Lower leg skin (tissue), 4 donors: ENCODE results near the gene MDGA2. TPM values are rescaled to one million over a fixed set of nuclear protein-coding genes. Genes with fewer than 3 reads are reported as not detected.

Experiments
- DNase-seq, 2 donors: peaks; one replicate each; pipeline ENCODE4 v3.0.0-alpha.2; 2019; ENCODE audit warnings: low spot score in 2 of 2
- H3K4me3 ChIP-seq: fragments of 200-600 bp; sonication (generic); 2 replicates; pipeline ENCODE4 v1.5.1; 2017; ENCODE audit warnings: mild to moderate bottlenecking, low read depth; ENCODE audit not compliant: poor library complexity, severe bottlenecking
- POLR2A ChIP-seq, 2 donors: fragments of 450-650 bp; IDR thresholded peaks; one replicate each; pipeline ENCODE4 v1.6.1; 2016 to 2017; ENCODE audit warnings: antibody characterized with exemption in 2 of 2, mild to moderate bottlenecking in 1 of 2, moderate library complexity in 1 of 2
- WGBS, 2 donors: methylation state at CpG; one replicate each; pipeline ENCODE4 v1.1.5; 2018; 5-methylcytosine and 5-hydroxymethylcytosine counted together
- intact Hi-C: fragments of 100-400 bp; cut with DNase I; formaldehyde crosslinking; loops from one replicate; pipeline ENCODE4 v1.15.0; 2023; ENCODE audit warnings: low total_unique reads
- total RNA-seq, 4 donors: library from RNA; depleted of rRNA; stranded (reverse); fragments of >200 nt; gene quantifications; one replicate each; pipeline ENCODE4 v1.1.0, GENCODE V29; 2016
- TF ChIP-seq, protein P1 (sequence below), 3 donors: fragments of 450-650 bp; IDR thresholded peaks; one replicate each; pipeline ENCODE4 v1.5.1; 2016; ENCODE audit warnings: antibody characterized with exemption in 3 of 3, mild to moderate bottlenecking in 3 of 3, moderate library complexity in 2 of 3

Gene MDGA2
- total RNA-seq, 4 donors from 2014 or later: 0.15 to 0.78 (median 0.24) TPM

DNA sequence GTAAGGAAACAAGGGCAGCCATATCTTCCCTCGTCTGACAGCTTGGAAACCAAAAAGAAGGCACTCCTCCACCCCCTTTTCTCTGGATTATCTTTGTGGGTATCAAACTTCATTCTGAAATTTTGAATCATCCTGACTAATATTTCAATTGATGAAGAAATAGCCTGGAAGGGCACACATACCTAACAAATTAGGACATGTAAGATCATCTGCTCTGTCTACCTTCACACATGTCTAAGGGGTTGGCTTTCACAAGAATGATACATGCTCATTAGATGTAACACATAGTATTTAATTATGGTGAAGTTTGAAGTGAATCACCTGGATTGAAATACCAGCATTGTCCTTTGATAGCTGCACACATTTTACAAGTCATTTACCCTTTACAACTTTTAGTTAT, 675.7 kb downstream of the MDGA2 start:
- WGBS, 2 donors: 51 to 69% methylated on average over 1 of the region's 1 CpG
- DNase-seq: no peak
- intact Hi-C loops: no loop called here
- no peak overlapping the region for H3K4me3 ChIP-seq
- TF ChIP-seq, protein P1, sequence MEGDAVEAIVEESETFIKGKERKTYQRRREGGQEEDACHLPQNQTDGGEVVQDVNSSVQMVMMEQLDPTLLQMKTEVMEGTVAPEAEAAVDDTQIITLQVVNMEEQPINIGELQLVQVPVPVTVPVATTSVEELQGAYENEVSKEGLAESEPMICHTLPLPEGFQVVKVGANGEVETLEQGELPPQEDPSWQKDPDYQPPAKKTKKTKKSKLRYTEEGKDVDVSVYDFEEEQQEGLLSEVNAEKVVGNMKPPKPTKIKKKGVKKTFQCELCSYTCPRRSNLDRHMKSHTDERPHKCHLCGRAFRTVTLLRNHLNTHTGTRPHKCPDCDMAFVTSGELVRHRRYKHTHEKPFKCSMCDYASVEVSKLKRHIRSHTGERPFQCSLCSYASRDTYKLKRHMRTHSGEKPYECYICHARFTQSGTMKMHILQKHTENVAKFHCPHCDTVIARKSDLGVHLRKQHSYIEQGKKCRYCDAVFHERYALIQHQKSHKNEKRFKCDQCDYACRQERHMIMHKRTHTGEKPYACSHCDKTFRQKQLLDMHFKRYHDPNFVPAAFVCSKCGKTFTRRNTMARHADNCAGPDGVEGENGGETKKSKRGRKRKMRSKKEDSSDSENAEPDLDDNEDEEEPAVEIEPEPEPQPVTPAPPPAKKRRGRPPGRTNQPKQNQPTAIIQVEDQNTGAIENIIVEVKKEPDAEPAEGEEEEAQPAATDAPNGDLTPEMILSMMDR (IDR thresholded peaks at IDR 0.05): no peak
- no peak for TF ChIP-seq POLR2A (IDR thresholded peaks at IDR 0.05)

DNA sequence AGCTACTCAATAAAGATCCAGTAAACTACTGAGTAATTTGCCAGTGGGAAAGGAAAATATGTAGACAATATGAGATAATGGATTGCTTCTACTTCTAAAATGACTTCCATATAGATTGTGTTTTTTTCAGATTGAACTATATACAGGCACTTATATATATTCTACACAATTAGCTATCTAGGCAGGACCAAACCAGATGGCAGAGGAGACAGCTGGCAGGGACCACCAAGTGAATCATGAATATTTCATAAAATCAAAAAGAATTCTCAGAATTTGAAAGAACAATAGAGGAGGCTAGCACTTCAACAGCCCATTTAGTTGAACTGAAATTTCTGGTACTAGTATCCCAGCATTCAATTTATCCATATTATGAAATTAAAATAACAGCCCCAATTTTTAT, 685.8 kb downstream of the MDGA2 start:
- intact Hi-C loops: no loop called here
- TF ChIP-seq, protein P1 (IDR thresholded peaks at IDR 0.05): no peak
- no peak for DNase-seq
- no peak overlapping the region for H3K4me3 ChIP-seq

DNA sequence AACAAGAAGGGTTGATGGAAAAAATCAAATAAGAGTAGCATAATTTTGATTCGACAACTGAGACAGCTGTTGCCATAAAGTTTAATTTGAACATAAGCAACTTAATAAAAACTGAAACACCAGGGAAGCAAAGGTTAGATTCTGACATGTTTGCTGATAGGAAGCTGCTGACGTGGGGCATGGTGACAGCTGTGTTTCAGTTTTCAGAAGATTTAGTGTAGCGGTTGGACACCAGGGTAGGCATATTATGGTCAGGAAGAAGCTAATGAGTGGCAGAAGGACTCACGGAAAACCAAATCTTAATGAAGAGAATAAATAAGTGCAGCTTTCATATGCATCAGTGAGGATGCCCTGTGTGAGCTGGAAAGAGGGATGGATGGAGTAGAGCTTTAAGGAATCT, 687.1 kb downstream of the MDGA2 start:
- TF ChIP-seq, protein P1 (IDR thresholded peaks at IDR 0.05): no peak
- TF ChIP-seq POLR2A (IDR thresholded peaks at IDR 0.05): no peak
- intact Hi-C loops: no loop called here
- DNase-seq: no peak
- WGBS, 2 donors: 77 to 82% methylated on average over 4 of the region's 4 CpGs
- H3K4me3 ChIP-seq: no peak overlapping the region

DNA sequence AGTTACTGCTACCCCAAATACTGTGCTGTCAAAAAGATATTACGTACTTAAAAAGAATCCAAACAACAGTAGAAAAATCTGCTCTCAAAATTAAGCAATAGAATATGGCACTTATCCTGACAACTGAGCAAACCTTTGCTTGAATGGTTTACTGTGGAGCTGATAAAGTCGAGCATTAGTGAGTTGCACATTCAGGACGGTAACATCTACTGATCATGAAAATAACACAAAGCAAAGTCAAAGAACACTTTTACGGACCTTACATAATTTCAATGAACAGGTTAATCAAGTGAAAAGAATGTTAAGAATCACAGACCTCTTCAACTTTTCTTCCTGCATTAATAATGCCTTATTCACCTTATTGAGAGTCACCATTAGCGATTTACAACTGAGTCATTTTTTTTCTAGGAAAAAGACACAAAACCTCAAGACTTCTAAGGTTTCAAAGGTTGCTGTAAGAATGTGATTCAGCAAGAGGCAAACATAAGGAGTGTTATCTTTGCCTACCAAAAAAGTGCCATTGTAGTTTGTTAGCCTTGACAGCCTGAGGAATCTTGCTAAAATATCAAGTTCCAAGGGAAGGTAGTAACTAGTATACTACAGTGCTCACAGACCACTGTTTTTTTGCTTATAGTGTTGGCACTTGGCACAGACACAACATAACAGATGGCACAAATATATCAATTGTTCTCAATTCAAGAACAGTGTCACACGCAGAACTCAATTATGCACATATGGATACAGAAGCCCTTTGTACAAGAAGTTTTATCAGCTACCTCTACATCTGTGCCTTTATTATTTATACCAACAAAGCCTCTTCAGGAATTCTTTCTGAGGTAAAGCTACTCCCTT, 689.6 kb downstream of the MDGA2 start:
- TF ChIP-seq POLR2A (IDR thresholded peaks at IDR 0.05): no peak
- TF ChIP-seq, protein P1 (IDR thresholded peaks at IDR 0.05): no peak
- WGBS, 2 donors: 75 to 79% methylated on average over 6 of the region's 6 CpGs
- H3K4me3 ChIP-seq: no peak overlapping the region
- DNase-seq: no peak
- intact Hi-C loops: no loop called here

DNA sequence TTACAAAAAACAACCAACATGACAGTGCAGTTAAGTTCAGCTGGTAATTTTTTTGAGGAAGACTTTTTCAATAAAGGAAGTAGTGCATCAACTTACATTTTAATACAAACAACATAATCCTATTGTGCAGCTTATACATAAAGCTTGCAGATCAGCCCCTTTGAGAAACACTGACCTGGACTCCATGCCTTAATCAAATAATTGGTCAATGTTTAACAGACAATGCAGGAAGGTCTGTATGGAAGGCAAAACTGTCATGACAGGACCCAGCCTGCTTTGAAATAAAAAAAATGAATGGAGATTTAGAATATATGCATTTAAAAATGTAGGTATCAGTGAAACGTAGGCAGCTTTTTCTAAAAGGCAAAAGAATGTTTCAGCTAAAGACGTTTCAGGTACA, 702.1 kb downstream of the MDGA2 start:
- DNase-seq: no peak
- 65 to 71% methylated on average over 2 of the region's 2 CpGs for WGBS, 2 donors
- intact Hi-C loops: no loop called here
- no peak overlapping the region for H3K4me3 ChIP-seq
- no peak for TF ChIP-seq POLR2A (IDR thresholded peaks at IDR 0.05)
- TF ChIP-seq, protein P1 (IDR thresholded peaks at IDR 0.05): no peak

DNA sequence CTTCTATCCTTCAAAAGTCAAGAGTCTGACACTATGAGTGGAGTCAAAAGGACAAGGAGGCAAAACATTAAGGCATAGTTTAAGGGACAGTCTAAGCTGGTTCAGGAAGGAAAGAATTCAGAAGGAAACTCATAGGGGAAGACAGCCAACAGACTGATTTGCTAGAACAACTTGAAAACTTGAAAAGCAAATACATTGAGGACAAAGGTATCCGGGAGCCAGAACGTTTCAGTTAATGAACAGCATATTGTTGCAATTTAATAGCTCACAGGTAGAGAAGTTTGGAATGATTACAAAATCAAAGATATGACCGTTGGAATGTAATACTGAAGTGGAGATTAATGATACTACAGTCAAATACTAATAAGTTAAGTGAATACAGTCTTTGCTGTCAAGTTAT, 711.0 kb downstream of the MDGA2 start:
- H3K4me3 ChIP-seq: no peak overlapping the region
- WGBS, 2 donors: 53 to 63% methylated on average over 3 of the region's 3 CpGs
- no peak for TF ChIP-seq POLR2A (IDR thresholded peaks at IDR 0.05)
- TF ChIP-seq, protein P1 (IDR thresholded peaks at IDR 0.05): no peak
- no peak for DNase-seq
- intact Hi-C loops: no loop called here
